Uterus (tissue), 2 donors: Measurements from ENCODE around the gene DZIP1.

Experiments used
- POLR2A ChIP-seq, 2 donors: fragments of 450-650 bp; IDR thresholded peaks; one replicate each; pipeline ENCODE4 v1.6.1; 2016; ENCODE audit warnings: antibody characterized with exemption in 2 of 2, mild to moderate bottlenecking in 1 of 2, moderate library complexity in 1 of 2
- TF ChIP-seq, protein P1 (sequence below), 4 experiments: fragments of 200-600 bp in 2 of 4; fragments of 450-650 bp in 2 of 4; sonication (generic) in 2 of 4; IDR thresholded peaks; one replicate each; pipeline ENCODE4 v1.5.1; 2016 to 2019; ENCODE audit warnings: antibody characterized with exemption in 4 of 4, mild to moderate bottlenecking in 2 of 4, moderate library complexity in 1 of 4

DNA sequence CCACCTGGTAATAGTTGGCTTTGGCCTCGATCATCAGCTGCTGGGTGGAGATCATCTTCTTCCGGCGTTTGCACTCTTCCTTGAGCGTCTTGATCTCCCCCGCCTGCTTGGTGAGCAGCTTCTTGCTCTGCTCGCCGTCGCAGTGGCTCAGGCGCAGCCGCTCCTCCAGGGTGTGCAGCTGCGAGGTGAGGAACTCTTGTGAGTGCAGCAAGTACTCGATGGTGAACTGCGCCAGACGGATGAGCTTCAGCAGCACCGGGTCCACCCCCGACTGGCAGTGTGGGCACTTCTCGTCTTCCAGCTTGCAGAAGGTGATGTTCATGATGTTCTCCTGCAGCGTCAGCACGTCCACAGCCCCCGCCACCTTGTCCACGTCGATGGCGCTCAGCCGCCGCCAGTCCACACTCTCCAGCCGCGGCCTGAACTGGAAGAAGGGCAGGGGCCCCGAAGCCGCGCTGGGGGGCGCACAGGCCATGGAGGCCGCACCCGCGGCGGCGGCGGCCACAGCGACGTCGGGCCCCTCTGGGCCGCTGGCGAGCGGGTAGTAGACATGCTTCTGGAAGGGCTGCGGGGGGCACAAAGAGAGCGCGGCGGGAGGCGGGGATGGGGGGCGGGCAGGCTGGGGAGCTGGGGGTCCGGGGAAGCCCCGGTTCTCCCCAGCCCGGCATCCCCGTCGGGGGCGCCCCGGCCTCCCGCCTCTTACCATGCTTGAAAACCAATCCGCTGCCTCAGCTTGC, 3.0 kb downstream of the DZIP1 start:
- no peak for TF ChIP-seq POLR2A (IDR thresholded peaks at IDR 0.05)
- TF ChIP-seq, protein P1, sequence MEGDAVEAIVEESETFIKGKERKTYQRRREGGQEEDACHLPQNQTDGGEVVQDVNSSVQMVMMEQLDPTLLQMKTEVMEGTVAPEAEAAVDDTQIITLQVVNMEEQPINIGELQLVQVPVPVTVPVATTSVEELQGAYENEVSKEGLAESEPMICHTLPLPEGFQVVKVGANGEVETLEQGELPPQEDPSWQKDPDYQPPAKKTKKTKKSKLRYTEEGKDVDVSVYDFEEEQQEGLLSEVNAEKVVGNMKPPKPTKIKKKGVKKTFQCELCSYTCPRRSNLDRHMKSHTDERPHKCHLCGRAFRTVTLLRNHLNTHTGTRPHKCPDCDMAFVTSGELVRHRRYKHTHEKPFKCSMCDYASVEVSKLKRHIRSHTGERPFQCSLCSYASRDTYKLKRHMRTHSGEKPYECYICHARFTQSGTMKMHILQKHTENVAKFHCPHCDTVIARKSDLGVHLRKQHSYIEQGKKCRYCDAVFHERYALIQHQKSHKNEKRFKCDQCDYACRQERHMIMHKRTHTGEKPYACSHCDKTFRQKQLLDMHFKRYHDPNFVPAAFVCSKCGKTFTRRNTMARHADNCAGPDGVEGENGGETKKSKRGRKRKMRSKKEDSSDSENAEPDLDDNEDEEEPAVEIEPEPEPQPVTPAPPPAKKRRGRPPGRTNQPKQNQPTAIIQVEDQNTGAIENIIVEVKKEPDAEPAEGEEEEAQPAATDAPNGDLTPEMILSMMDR (IDR thresholded peaks at IDR 0.05) = no peak
